ENCODE measurements around the gene TNNI3. TPM values are rescaled to one million over a fixed set of nuclear protein-coding genes. Genes with fewer than 3 reads are reported as not detected.

The TNNI3 gene
- total RNA-seq, 1 donor from 2014 or later, result 0.40 TPM

- H3K4me3 ChIP-seq (ENCODE audit: low read depth, low read length), result peak overlapping the region; percentile 40
- TF ChIP-seq CTCF (conservative IDR thresholded peaks at IDR 0.05; ENCODE audit: low read depth, low read length), result no peak
- DNase-seq (ENCODE audit: low read depth), result no peak
Measured at GRCh38 chr19:55178781-55179599, 21.5 kb upstream of the TNNI3 start.

- DNase-seq (ENCODE audit: low read depth), result no peak
- no peak for TF ChIP-seq CTCF (conservative IDR thresholded peaks at IDR 0.05; ENCODE audit: low read depth, low read length)
- H3K4me3 ChIP-seq (ENCODE audit: low read depth, low read length), result no peak overlapping the region
Measured at GRCh38 chr19:55176076-55176475, 18.5 kb upstream of the TNNI3 start.

- no peak overlapping the region for H3K4me3 ChIP-seq (ENCODE audit: low read depth, low read length)
- no peak for TF ChIP-seq CTCF (conservative IDR thresholded peaks at IDR 0.05; ENCODE audit: low read depth, low read length)
- DNase-seq (ENCODE audit: low read depth), result no peak
Measured at GRCh38 chr19:55175117-55175867, 17.8 kb upstream of the TNNI3 start.

- no peak for TF ChIP-seq CTCF (conservative IDR thresholded peaks at IDR 0.05; ENCODE audit: low read depth, low read length)
- H3K4me3 ChIP-seq (ENCODE audit: low read depth, low read length), result no peak overlapping the region
- no peak for DNase-seq (ENCODE audit: low read depth)
Measured at GRCh38 chr19:55174425-55175116, 17.0 kb upstream of the TNNI3 start.

- TF ChIP-seq CTCF (conservative IDR thresholded peaks at IDR 0.05; ENCODE audit: low read depth, low read length), result no peak
- DNase-seq (ENCODE audit: low read depth), result no peak
- peak overlapping the region; percentile 62 for H3K4me3 ChIP-seq (ENCODE audit: low read depth, low read length)
Measured at GRCh38 chr19:55173714-55174409, 16.3 kb upstream of the TNNI3 start.

GRCh38 chr19:55173186-55173713, 15.7 kb upstream of the TNNI3 start:
- peak overlapping the region; percentile 62 for H3K4me3 ChIP-seq (ENCODE audit: low read depth, low read length)
- no peak for DNase-seq (ENCODE audit: low read depth)
- no peak for TF ChIP-seq CTCF (conservative IDR thresholded peaks at IDR 0.05; ENCODE audit: low read depth, low read length)

Measured in epithelial cell of proximal tubule (primary cell).